Measurements from ENCODE around the gene GTF3C5.

Gene GTF3C5

GRCh38 chr9:133008824-133009223 is 22.0 kb upstream of the GTF3C5 start:
- no peak for DNase-seq (ENCODE audit: extremely low spot score)
- TF ChIP-seq, protein P1, sequence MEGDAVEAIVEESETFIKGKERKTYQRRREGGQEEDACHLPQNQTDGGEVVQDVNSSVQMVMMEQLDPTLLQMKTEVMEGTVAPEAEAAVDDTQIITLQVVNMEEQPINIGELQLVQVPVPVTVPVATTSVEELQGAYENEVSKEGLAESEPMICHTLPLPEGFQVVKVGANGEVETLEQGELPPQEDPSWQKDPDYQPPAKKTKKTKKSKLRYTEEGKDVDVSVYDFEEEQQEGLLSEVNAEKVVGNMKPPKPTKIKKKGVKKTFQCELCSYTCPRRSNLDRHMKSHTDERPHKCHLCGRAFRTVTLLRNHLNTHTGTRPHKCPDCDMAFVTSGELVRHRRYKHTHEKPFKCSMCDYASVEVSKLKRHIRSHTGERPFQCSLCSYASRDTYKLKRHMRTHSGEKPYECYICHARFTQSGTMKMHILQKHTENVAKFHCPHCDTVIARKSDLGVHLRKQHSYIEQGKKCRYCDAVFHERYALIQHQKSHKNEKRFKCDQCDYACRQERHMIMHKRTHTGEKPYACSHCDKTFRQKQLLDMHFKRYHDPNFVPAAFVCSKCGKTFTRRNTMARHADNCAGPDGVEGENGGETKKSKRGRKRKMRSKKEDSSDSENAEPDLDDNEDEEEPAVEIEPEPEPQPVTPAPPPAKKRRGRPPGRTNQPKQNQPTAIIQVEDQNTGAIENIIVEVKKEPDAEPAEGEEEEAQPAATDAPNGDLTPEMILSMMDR (IDR thresholded peaks at IDR 0.05; ENCODE audit: control extremely low read depth, extremely low read depth, low read depth, missing control alignments), result no peak
- ChIA-PET POLR2A (no interaction called here), CTCF (no interaction called here)

DNA sequence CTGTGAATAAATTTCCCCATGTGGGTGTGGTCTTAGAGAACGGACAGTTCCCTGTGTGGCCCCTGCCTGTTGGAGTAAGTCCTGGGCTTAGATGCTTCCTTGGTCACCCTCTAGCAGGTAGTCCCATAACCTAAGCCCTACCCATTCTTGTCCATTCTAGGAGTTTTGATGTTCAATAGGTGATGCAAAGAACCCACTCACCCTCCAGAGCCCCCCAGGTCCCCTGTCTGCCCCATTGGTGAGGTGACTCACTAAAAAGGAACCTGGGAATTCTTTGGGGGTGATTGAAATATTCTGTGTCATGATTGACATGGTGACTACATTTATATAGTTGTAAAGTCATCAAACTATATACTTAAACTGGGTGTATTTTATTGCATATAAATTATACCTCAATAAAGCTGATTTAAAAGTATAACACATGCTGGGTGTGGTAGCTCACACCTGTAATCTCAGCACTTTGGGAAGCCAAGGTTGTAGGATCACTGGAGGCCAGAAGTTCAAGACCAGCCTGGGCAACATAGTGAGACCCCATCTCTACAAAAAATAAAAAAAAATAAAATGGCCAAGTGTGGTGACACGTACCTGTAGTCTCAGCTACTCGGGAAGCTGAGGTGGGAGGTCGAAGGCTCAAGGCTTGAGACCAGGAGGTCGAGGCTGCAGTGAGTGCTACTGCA is 20.8 kb upstream of the GTF3C5 start:
- TF ChIP-seq, protein P1 (IDR thresholded peaks at IDR 0.05; ENCODE audit: control extremely low read depth, extremely low read depth, low read depth, missing control alignments), result no peak
- POLR2A ChIA-PET, result no interaction called here
- DNase-seq (ENCODE audit: extremely low spot score), result no peak
- CTCF ChIA-PET, result interaction anchor here (5.3 kb wide), 1 partner anchor 13 kb away, joined by 45 read pairs; no protein-coding TSS in a partner anchor

- no peak for DNase-seq (ENCODE audit: extremely low spot score)
- TF ChIP-seq, protein P1 (IDR thresholded peaks at IDR 0.05; ENCODE audit: control extremely low read depth, extremely low read depth, low read depth, missing control alignments), result no peak
- POLR2A ChIA-PET, result no interaction called here
- CTCF ChIA-PET, result interaction anchor here (5.3 kb wide), 1 partner anchor 9 kb away, joined by 45 read pairs; no protein-coding TSS in a partner anchor
Observed at GRCh38 chr9:133014696-133015095, 16.1 kb upstream of the GTF3C5 start.

DNA sequence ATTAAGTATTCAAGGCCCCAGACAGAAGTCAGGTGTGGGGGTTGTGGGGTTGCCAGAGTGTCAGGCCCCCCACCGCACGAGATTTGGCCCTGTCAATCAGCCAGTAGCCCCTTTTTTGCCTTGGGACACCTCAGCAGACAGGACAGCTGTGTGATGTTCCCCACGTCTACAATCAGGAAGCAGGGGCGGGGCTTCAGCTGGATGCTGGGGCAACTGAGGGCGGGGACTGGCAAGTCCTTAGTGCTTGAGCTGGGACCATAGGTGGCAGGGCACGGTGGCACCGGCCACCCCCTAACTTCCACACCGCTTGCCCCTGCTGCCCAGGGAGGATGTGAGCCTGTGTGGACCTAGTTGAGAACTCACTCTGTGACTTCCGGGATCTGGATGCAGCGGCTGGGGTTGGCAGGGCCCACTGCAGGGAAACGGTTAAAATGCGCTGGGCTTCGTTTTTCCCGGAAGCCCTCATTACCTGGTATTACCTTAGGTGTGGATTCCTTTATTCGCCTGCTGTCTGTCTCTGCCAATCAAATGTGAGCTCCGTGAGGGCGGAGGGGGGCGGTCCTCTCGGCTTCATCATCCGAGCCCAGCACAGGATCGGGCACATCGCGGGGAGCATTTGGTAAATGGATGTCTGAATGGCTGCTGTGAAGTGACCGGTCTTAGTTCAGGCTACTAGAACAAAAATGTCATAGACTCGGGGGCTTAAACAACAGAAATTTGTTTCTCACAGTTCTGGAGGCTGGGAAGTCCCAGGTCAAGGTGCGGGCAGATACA is 7.5 kb upstream of the GTF3C5 start:
- peak; percentile 46 for DNase-seq (ENCODE audit: extremely low spot score)
- TF ChIP-seq, protein P1 (IDR thresholded peaks at IDR 0.05; ENCODE audit: control extremely low read depth, extremely low read depth, low read depth, missing control alignments), result no peak
- ChIA-PET POLR2A (no interaction called here), CTCF (interaction anchor here (1.0 to 8.1 kb wide), 19 partner anchors 10 to 613 kb away, joined by 3 to 89 read pairs (median 9); partner anchors contain the start of genes CFAP77 and GTF3C5)

DNA sequence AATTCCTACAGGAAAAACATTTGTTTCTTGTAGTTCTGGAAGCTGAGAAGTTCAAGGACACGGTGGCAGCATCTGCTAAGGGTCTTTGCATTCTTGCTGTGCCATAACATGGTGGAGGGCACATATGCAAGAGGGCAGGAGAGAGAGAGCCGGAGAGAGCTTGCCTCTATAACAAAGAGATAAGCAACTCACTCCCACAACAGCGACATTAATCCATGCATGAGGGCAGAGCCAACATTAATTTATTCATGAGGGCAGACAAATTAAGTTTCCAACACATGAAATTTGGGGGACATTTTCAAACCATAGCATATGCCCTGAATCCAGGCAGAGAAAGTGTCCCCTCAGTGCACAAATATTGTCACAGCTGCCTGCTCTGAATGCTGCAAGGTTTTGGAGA is 4.4 kb upstream of the GTF3C5 start:
- no peak for DNase-seq (ENCODE audit: extremely low spot score)
- TF ChIP-seq, protein P1 (IDR thresholded peaks at IDR 0.05; ENCODE audit: control extremely low read depth, extremely low read depth, low read depth, missing control alignments), result no peak
- CTCF ChIA-PET, result interaction anchor here (0.6 to 8.1 kb wide), 3 partner anchors 8 to 118 kb away, joined by 3 to 37 read pairs (median 3); no protein-coding TSS in a partner anchor
- POLR2A ChIA-PET, result no interaction called here

DNA sequence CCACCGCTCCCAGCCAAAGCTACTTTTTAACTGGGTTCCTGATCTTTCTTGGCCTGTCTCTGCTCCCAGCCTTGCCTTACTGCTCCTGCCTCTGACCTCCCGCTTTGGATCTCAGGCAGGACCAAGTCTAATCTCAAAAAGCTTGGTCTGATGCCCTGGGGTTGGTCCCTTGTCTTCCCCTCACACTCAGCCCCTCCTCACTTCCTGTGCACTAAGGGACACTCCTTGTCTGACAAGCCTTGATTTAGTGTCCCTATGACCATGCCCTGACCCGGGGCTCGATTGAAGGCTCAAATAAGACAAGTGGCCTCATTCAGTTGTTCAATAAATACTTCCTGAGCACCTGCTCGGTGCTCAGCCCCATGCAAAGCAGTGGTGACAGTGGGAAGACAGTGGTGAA is 3.7 kb upstream of the GTF3C5 start:
- ChIA-PET CTCF (interaction anchor here (0.6 to 8.1 kb wide), 3 partner anchors 9 to 118 kb away, joined by 3 to 37 read pairs (median 3); no protein-coding TSS in a partner anchor), POLR2A (no interaction called here)
- TF ChIP-seq, protein P1 (IDR thresholded peaks at IDR 0.05; ENCODE audit: control extremely low read depth, extremely low read depth, low read depth, missing control alignments), result no peak
- DNase-seq (ENCODE audit: extremely low spot score), result no peak
